Right kidney (tissue), 9 donors: ENCODE measurements around the gene ANKRD52.
"Not testable (repeated sequence)": the region's sequence is repeated elsewhere in the genome, so short reads cannot be mapped to it uniquely, and the experiment has no call there.

Source experiments
- DNase-seq: peaks from one replicate; pipeline ENCODE4 v3.0.0-alpha.2; 2016
- long read RNA-seq, 8 donors: transcript quantifications; one replicate each; lab custom pipeline, GENCODE V29; 2026

The ANKRD52 gene
- long read RNA-seq, donor 1, full-length matches to known transcripts = 2 of 40 reads
- long read RNA-seq, donor 1, partial matches to known transcripts = 29 of 40 reads
- long read RNA-seq, donor 1, other reads (novel, unspliced or antisense) = 9 of 40 reads
- long read RNA-seq, donor 2, full-length matches to known transcripts = 1 of 79 reads
- long read RNA-seq, donor 2, partial matches to known transcripts = 78 of 79 reads
- long read RNA-seq, donor 2, other reads (novel, unspliced or antisense) = 0 of 79 reads
- long read RNA-seq, donor 3, full-length matches to known transcripts = 1 of 9 reads
- long read RNA-seq, donor 3, partial matches to known transcripts = 8 of 9 reads
- long read RNA-seq, donor 3, other reads (novel, unspliced or antisense) = 0 of 9 reads
- long read RNA-seq, donor 4, full-length matches to known transcripts = 1 of 1 reads
- long read RNA-seq, donor 4, partial matches to known transcripts = 0 of 1 reads
- long read RNA-seq, donor 4, other reads (novel, unspliced or antisense) = 0 of 1 reads
- long read RNA-seq, donor 5 = 0 reads
- long read RNA-seq, donor 6, full-length matches to known transcripts = 4 of 4 reads
- long read RNA-seq, donor 6, partial matches to known transcripts = 0 of 4 reads
- long read RNA-seq, donor 6, other reads (novel, unspliced or antisense) = 0 of 4 reads
- long read RNA-seq, donor 7, full-length matches to known transcripts = 7 of 43 reads
- long read RNA-seq, donor 7, partial matches to known transcripts = 36 of 43 reads
- long read RNA-seq, donor 7, other reads (novel, unspliced or antisense) = 0 of 43 reads
- long read RNA-seq, donor 8, partial matches to known transcripts = 84 of 91 reads
- long read RNA-seq, donor 8, other reads (novel, unspliced or antisense) = 7 of 91 reads

- peak; percentile 97 for DNase-seq
Measured at GRCh38 chr12:56258068-56258819, at the start of gene ANKRD52. Gene ANKRD52, minus strand, starts transcription at chr12:56258384. Its CDS starts 115 bp downstream, at chr12:56258269.

- no peak for DNase-seq
Measured at GRCh38 chr12:56307221-56307965, 49.2 kb upstream of the ANKRD52 start.

DNA sequence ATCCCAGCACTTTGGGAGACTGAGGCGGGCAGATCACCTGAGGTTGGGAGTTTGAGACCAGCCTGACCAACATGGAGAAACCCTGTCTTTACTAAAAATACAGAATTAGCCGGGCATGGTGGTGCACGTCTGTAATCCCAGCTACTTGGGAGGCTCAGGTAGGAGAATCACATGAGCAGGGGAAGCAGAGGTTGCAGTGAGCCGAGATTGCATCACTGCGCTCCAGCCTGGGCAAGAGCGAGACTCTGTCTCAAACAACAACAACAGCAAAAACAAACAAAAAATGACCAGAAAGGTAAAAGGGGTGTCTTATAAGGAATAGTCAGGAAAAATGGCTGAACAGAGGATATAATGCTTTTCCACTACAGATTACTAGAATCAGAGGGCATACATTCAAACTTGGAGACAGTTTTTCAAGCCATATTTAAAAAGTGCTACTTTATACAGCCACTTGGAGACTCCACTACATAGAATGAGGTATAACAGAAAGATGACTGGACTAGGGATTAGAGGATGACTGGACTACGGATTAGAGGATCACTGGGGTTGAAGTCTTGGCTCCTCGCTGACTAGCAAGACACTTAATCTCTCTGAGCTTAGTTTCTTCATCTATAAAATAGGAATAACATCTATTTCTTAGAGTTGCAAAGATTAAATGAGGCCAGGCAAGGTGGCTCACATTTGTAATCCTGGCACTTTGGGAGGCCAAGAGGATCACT, 46.8 kb upstream of the ANKRD52 start:
- DNase-seq = no peak

DNA sequence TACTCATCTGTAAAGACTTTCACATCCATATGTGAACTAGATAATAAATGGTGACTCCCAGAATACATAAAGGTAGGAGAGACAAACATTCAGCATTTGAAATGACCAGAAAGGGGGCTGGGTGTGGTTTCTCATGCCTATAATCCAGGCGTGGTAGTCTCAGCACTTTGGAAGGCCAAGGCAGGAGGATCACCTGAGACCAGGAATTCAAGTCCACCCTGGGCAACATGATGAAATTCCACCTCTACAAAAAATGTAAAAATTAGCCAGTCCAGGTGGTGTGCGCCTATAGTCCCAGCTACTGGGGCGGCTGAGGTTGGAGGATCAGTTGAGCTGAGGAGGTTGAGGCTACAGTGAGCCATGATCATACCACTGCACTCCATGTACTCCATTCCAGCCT, 46.1 kb upstream of the ANKRD52 start:
- DNase-seq = no peak

DNA sequence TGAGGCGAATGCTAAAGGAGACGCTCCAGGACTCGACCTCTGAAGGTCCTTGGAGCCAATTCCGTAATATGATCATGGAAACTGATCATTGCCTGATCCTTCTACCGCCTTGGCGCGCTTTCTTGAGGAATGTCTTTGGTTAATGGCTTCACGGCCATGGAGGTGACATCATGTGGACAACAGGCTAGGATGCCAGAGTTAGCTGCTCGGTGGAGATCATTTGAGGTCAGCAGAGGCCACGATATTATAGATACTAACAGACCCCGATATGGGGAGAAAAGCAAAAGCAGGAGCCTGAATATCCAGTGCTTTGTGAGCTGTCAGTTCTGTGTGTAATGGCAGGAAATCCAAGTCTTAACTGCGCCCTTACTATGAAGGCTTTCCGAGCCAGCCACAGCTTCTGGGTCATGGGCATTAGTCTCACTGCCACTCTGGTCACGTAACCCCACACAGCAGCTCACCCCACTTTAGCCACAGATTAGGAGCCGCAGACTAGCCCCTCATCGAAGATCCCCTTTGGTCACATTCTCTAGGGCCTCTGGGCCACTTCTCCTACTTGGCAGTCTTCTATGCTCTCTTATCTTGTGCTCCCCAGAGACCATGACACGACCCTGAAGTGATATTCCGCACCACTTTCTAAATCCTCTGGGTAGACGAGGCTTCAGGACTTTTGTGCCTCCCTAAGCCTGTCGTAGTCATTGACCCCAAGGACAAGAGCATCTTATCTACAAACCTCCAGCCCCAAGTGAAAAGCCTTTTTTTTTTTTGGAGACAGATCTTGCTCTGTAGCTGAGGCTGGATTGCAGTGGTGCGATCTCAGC, 42.7 kb upstream of the ANKRD52 start:
- DNase-seq = no peak

DNA sequence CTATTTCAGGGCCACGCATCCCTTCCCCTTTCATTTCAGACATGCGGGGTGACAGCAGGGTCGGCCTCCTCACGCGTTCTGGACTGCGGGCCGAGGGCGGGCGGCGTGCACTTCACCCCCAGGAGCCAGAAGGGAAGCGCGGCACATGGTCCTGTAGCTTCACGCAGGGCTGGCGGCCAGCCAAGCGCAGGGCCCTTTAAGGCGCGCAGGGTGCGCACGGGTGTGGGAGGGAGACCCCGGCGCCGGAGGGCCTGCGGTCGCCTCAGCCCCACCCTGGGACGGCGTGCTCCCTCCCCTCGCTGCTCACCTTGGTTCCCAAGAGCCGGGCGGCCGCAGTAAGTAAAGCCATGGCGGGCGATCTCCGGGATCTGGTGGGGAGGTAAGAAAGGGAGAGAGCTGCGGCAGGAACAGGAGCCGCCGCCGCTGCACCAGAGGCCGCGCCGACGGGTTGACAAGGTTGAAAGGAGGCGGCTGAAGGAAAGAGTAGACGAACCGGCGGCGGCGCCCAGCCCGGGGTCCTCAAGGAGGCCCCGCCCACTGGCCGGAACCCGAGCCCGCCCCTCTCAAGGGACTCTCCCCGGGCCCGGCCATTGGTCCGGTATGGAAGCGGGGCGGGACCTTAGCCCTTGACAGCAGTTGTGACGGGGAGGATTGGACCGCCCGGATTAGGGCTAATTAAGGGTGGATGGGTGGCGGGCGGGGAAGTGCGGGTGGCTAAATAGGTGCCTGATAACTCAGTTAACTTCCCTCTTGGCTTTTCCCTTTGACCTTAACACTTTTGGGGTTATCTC, 41.9 kb upstream of the ANKRD52 start, which contains the start of gene CS:
Gene CS, minus strand, starts transcription at position 478 of the 791 bp plus-strand sequence. Its CDS starts 129 bp downstream, at position 349.
- peak; percentile 98 for DNase-seq

DNA sequence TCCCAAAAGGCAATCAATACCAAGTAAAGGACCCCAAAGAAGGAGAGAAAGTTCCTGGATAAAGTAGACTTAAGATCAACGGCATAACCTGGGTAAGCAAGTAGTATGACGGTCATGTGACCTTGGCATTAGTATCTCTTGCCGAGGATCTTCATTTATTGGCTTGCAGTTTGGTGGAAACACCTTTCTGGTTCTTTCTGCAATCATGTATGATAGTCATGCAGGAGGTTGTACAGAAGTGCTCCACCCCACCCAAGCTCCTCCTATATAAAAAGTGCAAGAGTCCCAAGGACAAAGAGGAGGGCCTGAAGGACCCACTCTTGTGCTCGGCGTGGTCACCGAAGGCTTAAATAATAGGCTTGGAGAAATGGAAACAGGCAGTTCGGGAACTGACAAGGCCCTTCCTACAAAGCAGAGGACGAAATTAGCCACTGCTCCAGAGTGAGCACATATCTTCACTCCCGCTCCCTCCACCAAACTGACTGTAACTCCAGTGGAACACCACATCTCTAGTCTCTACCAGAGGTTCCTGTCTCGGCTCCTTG, 41.2 kb upstream of the ANKRD52 start:
- DNase-seq = no peak

- no peak for DNase-seq
Measured at GRCh38 chr12:56298828-56299227, 40.6 kb upstream of the ANKRD52 start.

GRCh38 chr12:56297400-56297799, 39.2 kb upstream of the ANKRD52 start:
- DNase-seq = no peak

DNA sequence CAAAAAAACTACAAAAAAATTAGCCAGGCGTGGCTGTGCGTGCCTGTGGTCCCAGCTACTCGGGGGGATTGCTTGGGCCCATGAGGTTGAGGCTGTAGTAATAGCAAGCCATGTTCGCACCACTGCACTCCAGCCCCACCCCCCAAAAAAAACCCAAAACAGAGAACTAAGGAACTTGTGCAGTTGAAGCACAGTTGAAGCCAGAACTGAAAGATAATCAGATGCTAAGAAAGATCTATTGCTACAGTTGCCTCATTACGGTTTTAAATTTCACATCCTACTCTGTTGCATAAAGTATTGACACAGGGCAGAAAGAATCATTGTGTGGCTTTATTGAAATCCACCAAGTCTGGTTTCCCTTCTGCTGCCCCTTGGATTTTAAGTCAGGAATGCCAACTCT, 38.1 kb upstream of the ANKRD52 start:
- no peak for DNase-seq

GRCh38 chr12:56293795-56294194, 35.6 kb upstream of the ANKRD52 start:
- DNase-seq = no peak

DNA sequence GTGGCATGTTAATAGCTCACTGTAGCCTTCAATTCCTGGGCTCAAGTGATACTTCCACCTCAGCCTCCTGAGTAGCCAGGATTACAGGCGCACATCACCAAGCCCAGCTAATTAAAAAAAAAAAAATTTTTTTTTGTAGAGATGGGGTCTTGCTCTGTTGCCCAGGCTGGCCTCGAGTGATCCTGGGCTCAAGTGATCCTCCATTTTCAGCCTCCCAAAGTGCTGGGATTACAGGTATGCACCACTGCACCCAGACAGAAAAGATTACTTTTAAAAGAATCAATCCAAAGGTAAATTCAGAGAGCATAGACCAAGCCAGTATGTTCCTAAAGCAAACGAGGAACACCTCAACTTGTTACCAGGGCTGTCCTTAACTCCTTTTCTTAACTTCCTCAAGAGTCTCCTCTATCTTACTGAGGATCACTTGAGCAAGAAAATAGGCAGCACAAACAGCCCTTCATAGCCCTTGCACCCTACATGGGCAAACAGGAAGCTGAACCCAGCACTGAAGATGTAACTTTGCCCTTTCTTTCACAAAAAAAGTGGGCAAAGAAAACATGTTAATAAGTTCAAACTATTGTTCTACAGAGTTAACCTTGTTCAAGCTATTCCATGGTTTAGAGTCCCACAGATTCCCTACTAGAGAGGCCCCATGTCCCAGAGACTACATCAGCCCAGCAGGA, 30.7 kb upstream of the ANKRD52 start:
- DNase-seq = no peak

GRCh38 chr12:56286044-56286830, 28.1 kb upstream of the ANKRD52 start:
- no peak for DNase-seq

DNA sequence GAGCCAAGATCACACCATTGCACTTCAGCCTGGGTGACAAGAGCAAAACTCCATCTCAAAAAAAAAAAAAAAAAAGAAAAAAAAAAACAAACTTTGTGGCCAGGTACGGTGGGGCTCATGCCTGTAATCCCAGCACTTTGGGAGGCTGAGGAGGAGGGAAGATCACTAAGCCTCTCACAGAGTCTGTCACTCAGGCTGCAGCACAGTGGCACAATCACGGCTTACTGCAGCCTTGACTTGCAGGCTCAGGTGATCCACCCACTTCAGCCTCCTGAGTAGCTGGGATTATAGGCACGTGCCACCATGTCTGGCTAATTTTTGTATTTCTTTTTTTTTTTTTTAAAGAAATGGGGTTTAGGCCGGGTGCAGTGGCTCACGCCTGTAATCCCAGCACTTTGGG, 26.1 kb upstream of the ANKRD52 start:
- not testable (repeated sequence) for DNase-seq

DNA sequence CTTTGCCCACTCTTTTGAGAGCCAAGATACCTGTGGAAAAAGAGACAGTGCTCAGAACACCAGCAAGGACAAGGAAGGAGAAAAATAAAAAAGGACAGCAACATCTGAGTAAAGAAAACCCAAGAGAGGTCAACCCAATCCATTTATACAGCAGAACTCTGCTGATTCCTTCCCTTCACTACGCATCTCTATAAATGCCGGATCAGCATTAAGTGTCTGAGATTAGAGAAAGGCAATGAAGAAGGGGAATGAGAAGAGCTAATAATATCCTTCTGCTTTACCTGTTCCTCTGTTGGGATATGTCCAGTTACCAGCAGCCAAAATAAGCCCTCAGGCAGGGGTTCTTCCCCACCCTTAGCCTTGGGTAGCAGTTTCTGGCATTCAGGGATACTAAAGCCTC, 24.4 kb upstream of the ANKRD52 start:
- no peak for DNase-seq

DNA sequence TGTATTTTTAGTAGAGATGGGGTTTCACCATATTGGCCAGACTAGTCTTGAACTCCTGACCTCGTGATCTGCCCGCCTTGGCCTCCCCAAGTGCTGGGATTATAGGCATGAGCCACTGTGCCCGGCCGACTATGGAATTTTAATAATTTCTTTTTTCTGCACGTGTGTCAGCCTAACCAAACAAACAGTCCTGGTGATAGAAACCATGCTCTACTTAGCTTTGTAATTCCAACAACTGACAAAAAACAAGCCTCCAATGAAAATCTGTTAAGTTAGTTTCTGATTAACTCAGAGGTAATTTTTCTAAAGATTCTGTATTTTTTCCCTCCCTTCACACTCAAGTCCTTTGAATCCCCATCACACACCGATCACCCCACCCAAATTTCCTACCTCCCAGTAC, 23.8 kb upstream of the ANKRD52 start:
- no peak for DNase-seq

DNA sequence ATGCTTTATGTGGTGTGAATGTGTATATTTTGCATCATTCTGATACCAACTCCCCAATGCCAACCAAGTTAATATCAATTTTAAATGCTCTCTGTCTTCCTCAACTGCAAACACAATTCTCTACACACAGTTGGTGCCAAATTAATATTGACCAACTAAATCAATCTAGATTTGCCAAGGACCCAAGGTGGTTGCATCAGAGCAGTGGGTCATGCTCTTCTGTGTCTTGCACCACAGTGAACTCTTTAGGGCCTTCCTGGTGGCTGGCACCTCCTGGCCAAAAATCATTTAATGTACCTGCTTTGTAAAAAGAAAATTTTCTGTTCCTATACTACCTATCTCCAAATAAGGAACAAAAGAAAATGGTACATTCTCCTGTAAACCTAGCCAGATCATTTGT, 22.7 kb upstream of the ANKRD52 start:
- no peak for DNase-seq

- DNase-seq = no peak
Measured at GRCh38 chr12:56278905-56279304, 20.7 kb upstream of the ANKRD52 start.
